A673 (cell line): Measurements from ENCODE around the gene GLUD1. TPM values are rescaled to one million over a fixed set of nuclear protein-coding genes. Genes with fewer than 3 reads are reported as not detected.
"Not testable (repeated sequence)": the region's sequence is repeated elsewhere in the genome, so short reads cannot be mapped to it uniquely, and the experiment has no call there.

Experiments
- BruUV-seq: library from RNA; stranded (reverse); fragments of 400-500 nt; replicated peaks from 2 replicates; lab custom pipeline; 2021; lab: Mats Ljungman, UMichigan
- CTCF ChIA-PET: fragments of 300-600 bp; sonication (Branson Sonifier 250); formaldehyde crosslinking; loops from one replicate; lab custom pipeline; 2022; ENCODE audit warnings: antibody characterized with exemption; lab: Charles Lee
- POLR2A ChIA-PET: fragments of 300-600 bp; sonication (Branson Sonifier 250); formaldehyde crosslinking; loops from one replicate; lab custom pipeline; 2022; ENCODE audit warnings: antibody characterized with exemption; ENCODE audit not compliant: low non-redundant PET; lab: Charles Lee
- DNase-seq: peaks from one replicate; pipeline ENCODE4 v3.0.0-alpha.2; 2015; ENCODE audit warnings: low spot score
- H3K27ac ChIP-seq: fragments of 200-600 bp; sonication (generic); 2 replicates; pipeline ENCODE4 v1.5.1; 2016; ENCODE audit warnings: mixed run types, low read depth, mild to moderate bottlenecking, mixed read lengths, antibody characterized with exemption, low read length; ENCODE audit not compliant: poor library complexity, severe bottlenecking
- H3K27me3 ChIP-seq: fragments of 200-600 bp; sonication (generic); replicated peaks from 2 replicates; pipeline ENCODE4 v1.6.1; 2017; ENCODE audit warnings: mixed run types, low read depth, mild to moderate bottlenecking, mixed read lengths, antibody characterized with exemption, low read length; ENCODE audit not compliant: insufficient read depth, poor library complexity
- H3K36me3 ChIP-seq: fragments of 200-600 bp; sonication (generic); 2 replicates; pipeline ENCODE4 v1.6.1; 2016; ENCODE audit warnings: mixed run types, mild to moderate bottlenecking, mixed read lengths, antibody characterized with exemption, low read length; ENCODE audit not compliant: insufficient read depth, poor library complexity, severe bottlenecking
- H3K4me1 ChIP-seq: fragments of 200-600 bp; sonication (generic); 2 replicates; pipeline ENCODE4 v1.6.1; 2017; ENCODE audit warnings: mixed run types, mild to moderate bottlenecking, mixed read lengths, antibody characterized with exemption, low read length; ENCODE audit not compliant: insufficient read depth, poor library complexity, severe bottlenecking
- H3K4me3 ChIP-seq: fragments of 200-600 bp; sonication (generic); 2 replicates; pipeline ENCODE4 v1.5.1; 2016; ENCODE audit warnings: low read depth, mixed run types, mild to moderate bottlenecking, mixed read lengths, low read length; ENCODE audit not compliant: poor library complexity, severe bottlenecking
- H3K9me3 ChIP-seq: fragments of 200-600 bp; sonication (generic); 2 replicates; pipeline ENCODE4 v1.6.1; 2016; ENCODE audit warnings: mixed run types, low read depth, mild to moderate bottlenecking, mixed read lengths, antibody characterized with exemption, low read length; ENCODE audit not compliant: poor library complexity, severe bottlenecking
- EZH2 ChIP-seq: fragments of 200-600 bp; sonication (generic); IDR thresholded peaks from 2 replicates; pipeline ENCODE4 v1.6.1; 2017; ENCODE audit warnings: borderline replicate concordance, low read depth, mild to moderate bottlenecking, mixed read lengths, antibody characterized with exemption, low read length; ENCODE audit not compliant: poor library complexity, severe bottlenecking
- intact Hi-C: fragments of 100-400 bp; cut with micrococcal nuclease; formaldehyde crosslinking; loops from one replicate; pipeline ENCODE4 v1.10.0; 2022; ENCODE audit not compliant: unreplicated experiment
- total RNA-seq: library from RNA; stranded (reverse); gene quantifications from 2 replicates; pipeline ENCODE4 v1.2.3, GENCODE V29; 2021
- TF ChIP-seq, protein P1 (sequence below): fragments of 300-800, 200-600 bp; sonication (generic); conservative IDR thresholded peaks from 2 replicates; pipeline ENCODE4 v1.5.1; 2017; ENCODE audit warnings: low read depth, mild to moderate bottlenecking, antibody characterized with exemption, low read length, moderate library complexity, mixed read lengths

The GLUD1 gene
- total RNA-seq, 1 experiment from 2014 or later: 142 TPM

DNA sequence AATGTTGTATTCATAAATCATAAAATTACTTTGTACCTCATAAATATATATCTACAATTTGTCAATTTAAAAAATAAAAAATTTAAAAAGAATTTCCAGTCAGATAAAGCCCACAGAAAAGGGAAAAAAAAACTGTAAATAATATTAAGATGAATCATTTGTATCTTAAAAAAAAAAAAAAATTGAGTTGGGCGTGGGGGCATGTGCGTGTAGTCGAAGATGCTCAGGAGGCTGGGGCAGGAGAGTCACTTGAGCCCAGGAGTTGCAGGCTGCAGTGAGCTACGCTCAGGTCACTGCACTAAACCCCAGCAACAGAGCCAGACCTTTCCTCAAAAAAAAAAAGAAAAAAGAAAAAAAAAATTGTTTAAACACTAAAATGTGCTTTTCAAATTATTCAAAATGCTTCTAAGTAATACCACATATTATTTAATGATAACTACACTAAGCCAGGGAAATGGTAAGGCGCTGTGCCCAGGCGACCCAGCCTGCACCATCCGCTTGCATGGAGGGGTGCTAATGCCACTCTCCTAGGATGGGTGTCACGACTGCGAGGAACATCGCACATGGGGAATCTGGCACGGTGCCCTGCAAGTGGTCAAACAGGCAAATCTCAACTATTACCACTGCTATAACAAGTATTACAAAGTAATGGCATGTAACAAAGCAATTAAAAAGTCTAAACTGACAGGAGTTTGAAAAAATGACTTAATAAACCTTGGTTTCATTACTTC lies 15.4 kb downstream of the GLUD1 start:
- Histone ChIP-seq H3K36me3 (peaks cover 13% of the 10 kb centered on the region), H3K27me3 (no peaks in the 10 kb centered on the region), H3K4me3 (no peak overlapping the region), H3K4me1 (peaks cover 17% of the 10 kb centered on the region), H3K9me3 (no peaks in the 10 kb centered on the region), H3K27ac (no peak overlapping the region)
- CTCF ChIA-PET: interaction anchor here (0.7 kb wide), 1 partner anchor 455 kb away, joined by 5 read pairs; no protein-coding TSS in a partner anchor
- intact Hi-C loops: no loop called here
- BruUV-seq: no TSS peak
- POLR2A ChIA-PET: interaction anchor here (0.6 kb wide), 1 partner anchor 671 kb away, joined by 3 read pairs; no protein-coding TSS in a partner anchor
- no peak for TF ChIP-seq EZH2
- TF ChIP-seq, protein P1, sequence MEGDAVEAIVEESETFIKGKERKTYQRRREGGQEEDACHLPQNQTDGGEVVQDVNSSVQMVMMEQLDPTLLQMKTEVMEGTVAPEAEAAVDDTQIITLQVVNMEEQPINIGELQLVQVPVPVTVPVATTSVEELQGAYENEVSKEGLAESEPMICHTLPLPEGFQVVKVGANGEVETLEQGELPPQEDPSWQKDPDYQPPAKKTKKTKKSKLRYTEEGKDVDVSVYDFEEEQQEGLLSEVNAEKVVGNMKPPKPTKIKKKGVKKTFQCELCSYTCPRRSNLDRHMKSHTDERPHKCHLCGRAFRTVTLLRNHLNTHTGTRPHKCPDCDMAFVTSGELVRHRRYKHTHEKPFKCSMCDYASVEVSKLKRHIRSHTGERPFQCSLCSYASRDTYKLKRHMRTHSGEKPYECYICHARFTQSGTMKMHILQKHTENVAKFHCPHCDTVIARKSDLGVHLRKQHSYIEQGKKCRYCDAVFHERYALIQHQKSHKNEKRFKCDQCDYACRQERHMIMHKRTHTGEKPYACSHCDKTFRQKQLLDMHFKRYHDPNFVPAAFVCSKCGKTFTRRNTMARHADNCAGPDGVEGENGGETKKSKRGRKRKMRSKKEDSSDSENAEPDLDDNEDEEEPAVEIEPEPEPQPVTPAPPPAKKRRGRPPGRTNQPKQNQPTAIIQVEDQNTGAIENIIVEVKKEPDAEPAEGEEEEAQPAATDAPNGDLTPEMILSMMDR: no peak
- no peak for DNase-seq

DNA sequence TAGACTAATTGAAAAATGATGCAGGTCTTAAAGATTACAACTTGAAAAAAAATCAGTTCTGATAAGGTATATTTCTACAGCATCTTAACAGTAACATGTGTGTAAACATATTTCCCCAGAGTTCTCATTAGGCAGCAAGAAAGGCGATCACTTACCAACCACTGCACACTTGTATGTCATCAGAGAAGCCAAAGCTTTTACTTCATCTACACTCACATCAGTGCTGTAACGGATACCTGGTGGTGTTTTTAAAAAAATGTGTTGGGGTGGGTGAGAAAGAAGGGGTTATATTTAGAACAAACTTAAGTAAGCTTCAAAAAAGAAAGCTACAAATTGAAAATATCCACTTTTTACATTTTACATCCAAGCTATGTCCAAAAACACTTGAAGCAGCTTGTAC lies 18.2 kb downstream of the GLUD1 start:
- H3K4me3 ChIP-seq, H3K27ac ChIP-seq, CTCF ChIA-PET, H3K4me1 ChIP-seq, DNase-seq, BruUV-seq, intact Hi-C loops, POLR2A ChIA-PET, H3K27me3 ChIP-seq, H3K9me3 ChIP-seq: not testable (repeated sequence)
- H3K36me3 ChIP-seq: peaks cover 22% of the 10 kb centered on the region

DNA sequence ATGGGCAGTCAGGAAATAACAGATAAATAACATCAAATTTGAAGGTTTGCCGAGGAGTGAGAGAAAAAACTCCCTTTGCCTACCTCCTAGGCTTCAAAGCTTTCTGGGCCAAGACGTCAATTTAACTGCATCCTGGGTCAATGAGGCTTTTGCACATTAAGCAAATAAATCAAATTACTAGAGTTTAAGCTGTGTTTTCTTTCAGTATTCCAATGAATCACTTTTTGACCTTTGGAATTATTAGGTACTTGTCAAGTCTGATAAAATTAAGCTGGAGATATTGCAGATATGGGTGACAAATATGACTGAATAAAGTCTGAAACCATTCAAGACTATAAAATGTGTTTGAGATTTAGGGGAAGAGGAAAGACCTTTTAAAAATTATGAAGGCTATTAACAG lies 22.2 kb downstream of the GLUD1 start:
- ChIA-PET CTCF (no interaction called here), POLR2A (no interaction called here)
- H3K4me3 ChIP-seq: no peak overlapping the region

More for the DNA sequence above, 22.2 kb downstream of the GLUD1 start:
- Histone ChIP-seq H3K27ac (no peak overlapping the region), H3K9me3 (no peaks in the 10 kb centered on the region), H3K36me3 (peaks cover 30% of the 10 kb centered on the region), H3K27me3 (no peaks in the 10 kb centered on the region), H3K4me1 (no peaks in the 10 kb centered on the region)
- DNase-seq: no peak
- no peak for TF ChIP-seq EZH2
- TF ChIP-seq, protein P1: no peak
- no TSS peak for BruUV-seq
- intact Hi-C loops: no loop called here
